ENCODE results near the gene KLHL17. TPM values are rescaled to one million over a fixed set of nuclear protein-coding genes. Genes with fewer than 3 reads are reported as not detected.
"Not testable (repeated sequence)": the region's sequence is repeated elsewhere in the genome, so short reads cannot be mapped to it uniquely, and the experiment has no call there.

KLHL17 gene
- total and polyA plus RNA-seq, 10 of the 15 experiments (the other 5 are each of a cell fraction or from before 2014, with no cell fraction given), result 0.03 to 30.6 (median 5.3) TPM

DNA sequence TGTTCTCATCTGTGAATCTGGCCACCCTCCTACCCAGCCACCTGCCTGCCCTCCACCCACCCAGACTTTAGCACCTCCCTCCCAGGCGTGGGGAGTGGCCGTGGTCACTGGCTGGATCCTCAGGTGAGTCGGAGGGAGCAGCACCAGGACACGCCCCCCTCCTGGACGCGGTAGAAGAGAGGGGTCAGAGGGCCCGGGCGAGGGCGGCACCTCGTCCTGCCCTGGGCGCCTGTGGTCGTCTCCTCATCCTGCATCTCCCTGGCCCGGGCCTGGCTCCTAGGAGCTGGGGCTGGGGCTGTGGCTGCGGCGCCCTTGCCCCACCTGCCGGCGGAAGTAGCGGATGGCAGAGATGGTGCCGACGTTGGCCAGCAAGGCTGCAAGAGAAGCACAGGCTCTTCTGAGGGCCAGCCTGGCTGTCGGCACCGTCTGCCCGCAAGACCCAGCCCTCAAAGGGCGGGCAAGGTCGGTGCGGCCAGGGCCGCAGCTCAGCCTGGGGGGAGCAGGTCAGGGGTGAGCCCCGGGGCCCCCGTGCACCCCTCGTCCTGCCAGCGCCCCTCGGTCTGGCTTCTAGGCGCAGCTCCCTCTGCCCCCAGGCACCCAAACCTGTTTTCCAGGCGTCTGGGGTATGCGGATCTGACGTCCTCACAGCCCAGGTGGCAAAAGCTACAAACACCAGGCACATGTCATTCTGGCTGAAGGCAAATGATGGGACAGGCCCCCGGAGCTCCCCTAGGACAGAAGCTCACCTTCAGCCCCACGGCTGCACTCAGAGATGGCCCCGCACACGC lies 15.7 kb downstream of the KLHL17 start:
- Histone ChIP-seq H4K20me1 (ENCODE audit: control insufficient read depth, insufficient read depth) (no peaks in the 10 kb centered on the region), H3K4me3 (no peak overlapping the region), H2AFZ (ENCODE audit: control insufficient read depth, low read depth, low read length) (peak overlapping the region; percentile 34), H3K36me3 (ENCODE audit: control insufficient read depth in 2 of 2, insufficient read depth in 2 of 2, low read length in 1 of 2) (no peaks in the 10 kb centered on the region), H3K9ac (ENCODE audit: control insufficient read depth, insufficient read depth, low read length) (no peak overlapping the region), H3K79me2 (ENCODE audit: control insufficient read depth, insufficient read depth, low read length) (no peaks in the 10 kb centered on the region), H3K4me1 (ENCODE audit: control insufficient read depth, insufficient read depth, low read length) (no peaks in the 10 kb centered on the region), H3K27me3 (replicated peaks in 1 of 2; ENCODE audit: control insufficient read depth in 2 of 2, insufficient read depth in 2 of 2, low read length in 1 of 2) (no peaks in the 10 kb centered on the region), H3K9me3 (replicated peaks; ENCODE audit: control insufficient read depth, insufficient read depth, low read length) (no peaks in the 10 kb centered on the region; the same call in 2 of the 3 replicates), H3K27ac (ENCODE audit: control insufficient read depth, insufficient read depth) (no peak overlapping the region), H3K4me2 (ENCODE audit: control insufficient read depth, insufficient read depth) (peak overlapping the region; percentile 17; the same call in 1 of the 2 replicates)
- ChIA-PET POLR2A (interaction anchor here (0.6 kb wide), 2 partner anchors 71 to 460 kb away, joined by 3 read pairs; no protein-coding TSS in a partner anchor), SMC1A (ENCODE audit: uncharacterized antibody, unreplicated experiment) (interaction anchor here (0.6 to 1.4 kb wide), 3 partner anchors 70 to 195 kb away, joined by 3 read pairs; no protein-coding TSS in a partner anchor), CTCF (interaction anchor here (1.4 kb wide), 1 partner anchor 70 kb away, joined by 5 read pairs; no protein-coding TSS in a partner anchor), RAD21 (ENCODE audit: unreplicated experiment) (interaction anchor here (0.6 kb wide), 1 partner anchor 87 kb away, joined by 3 read pairs; no protein-coding TSS in a partner anchor)
- BruUV-seq (replicated peaks), result no TSS peak
- FAIRE-seq, result no peak
- no peak for DNase-seq (ENCODE audit: low read depth, low spot score)
- peak; percentile 90 for ATAC-seq
- in situ Hi-C loops (cut with MboI) (no loop called here), intact Hi-C loops (cut with micrococcal nuclease; ENCODE audit: unreplicated experiment) (no loop called here)
- WGBS (ENCODE audit: insufficient coverage, insufficient replicate concordance, low lambda C conversion rate, missing lambda C conversion rate), result 34% methylated on average over 29 of the region's 40 CpGs
- TF ChIP-seq LARP7 (IDR thresholded peaks at IDR 0.05) (peak; percentile 54; the same call in 1 of the 2 replicates), MYB (IDR thresholded peaks at IDR 0.05; ENCODE audit: borderline replicate concordance, low read depth, low read length) (no peak), PAX8 (IDR thresholded peaks at IDR 0.05) (no peak), RAD21 (IDR thresholded peaks at IDR 0.05; ENCODE audit: insufficient read depth, low read depth, low read length) (peak; percentile 49), HDGF (IDR thresholded peaks at IDR 0.05) (no peak), SMC3 (IDR thresholded peaks at IDR 0.05; ENCODE audit: borderline replicate concordance, low read length) (peak; percentile 19; the same call in 1 of the 2 replicates), NR2F1 (conservative IDR thresholded peaks at IDR 0.05) (0 out of 2 replicates have a peak, but pooled peaks have one; percentile 29), TCF3 (IDR thresholded peaks at IDR 0.05; ENCODE audit: borderline replicate concordance, insufficient read depth, low read depth, low read length) (no peak), DPF2 (IDR thresholded peaks at IDR 0.05) (0 out of 2 replicates have a peak, but pooled peaks have one; percentile 44)
- TF ChIP-seq, protein P1, sequence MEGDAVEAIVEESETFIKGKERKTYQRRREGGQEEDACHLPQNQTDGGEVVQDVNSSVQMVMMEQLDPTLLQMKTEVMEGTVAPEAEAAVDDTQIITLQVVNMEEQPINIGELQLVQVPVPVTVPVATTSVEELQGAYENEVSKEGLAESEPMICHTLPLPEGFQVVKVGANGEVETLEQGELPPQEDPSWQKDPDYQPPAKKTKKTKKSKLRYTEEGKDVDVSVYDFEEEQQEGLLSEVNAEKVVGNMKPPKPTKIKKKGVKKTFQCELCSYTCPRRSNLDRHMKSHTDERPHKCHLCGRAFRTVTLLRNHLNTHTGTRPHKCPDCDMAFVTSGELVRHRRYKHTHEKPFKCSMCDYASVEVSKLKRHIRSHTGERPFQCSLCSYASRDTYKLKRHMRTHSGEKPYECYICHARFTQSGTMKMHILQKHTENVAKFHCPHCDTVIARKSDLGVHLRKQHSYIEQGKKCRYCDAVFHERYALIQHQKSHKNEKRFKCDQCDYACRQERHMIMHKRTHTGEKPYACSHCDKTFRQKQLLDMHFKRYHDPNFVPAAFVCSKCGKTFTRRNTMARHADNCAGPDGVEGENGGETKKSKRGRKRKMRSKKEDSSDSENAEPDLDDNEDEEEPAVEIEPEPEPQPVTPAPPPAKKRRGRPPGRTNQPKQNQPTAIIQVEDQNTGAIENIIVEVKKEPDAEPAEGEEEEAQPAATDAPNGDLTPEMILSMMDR (IDR thresholded peaks at IDR 0.05 in 2 of 3, conservative IDR thresholded peaks at IDR 0.05 in 1 of 3; ENCODE audit: control insufficient read depth in 2 of 3, extremely low read depth in 1 of 3, insufficient read depth in 1 of 3, low read depth in 3 of 3, low read length in 3 of 3), result peak; percentile 28 to 52 (median 32); a peak in 5 of 6 replicates

DNA sequence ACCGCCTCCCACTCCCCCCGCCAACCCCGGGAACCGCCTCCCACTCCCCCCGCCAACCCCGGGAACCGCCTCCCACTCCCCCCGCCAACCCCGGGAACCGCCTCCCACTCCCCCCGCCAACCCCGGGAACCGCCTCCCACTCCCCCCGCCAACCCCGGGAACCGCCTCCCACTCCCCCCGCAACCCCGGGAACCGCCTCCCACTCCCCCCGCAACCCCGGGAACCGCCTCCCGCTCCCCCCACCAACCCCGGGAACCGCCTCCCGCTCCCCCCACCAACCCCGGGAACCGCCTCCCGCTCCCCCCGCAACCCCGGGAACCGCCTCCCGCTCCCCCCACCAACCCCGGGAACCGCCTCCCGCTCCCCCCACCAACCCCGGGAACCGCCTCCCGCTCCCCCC lies 16.4 kb downstream of the KLHL17 start:
- H4K20me1 ChIP-seq (ENCODE audit: control insufficient read depth, insufficient read depth); RAD21 ChIA-PET (ENCODE audit: unreplicated experiment); H2AFZ ChIP-seq (ENCODE audit: control insufficient read depth, low read depth, low read length); CTCF ChIA-PET; H3K4me2 ChIP-seq (ENCODE audit: control insufficient read depth, insufficient read depth); H3K27me3 ChIP-seq (replicated peaks in 1 of 2; ENCODE audit: control insufficient read depth in 2 of 2, insufficient read depth in 2 of 2, low read length in 1 of 2); H3K9ac ChIP-seq (ENCODE audit: control insufficient read depth, insufficient read depth, low read length); H3K27ac ChIP-seq (ENCODE audit: control insufficient read depth, insufficient read depth); DNase-seq (ENCODE audit: low read depth, low spot score); H3K4me1 ChIP-seq (ENCODE audit: control insufficient read depth, insufficient read depth, low read length); BruUV-seq (replicated peaks); intact Hi-C loops (cut with micrococcal nuclease; ENCODE audit: unreplicated experiment); in situ Hi-C loops (cut with MboI); H3K9me3 ChIP-seq (replicated peaks; ENCODE audit: control insufficient read depth, insufficient read depth, low read length); H3K4me3 ChIP-seq; H3K36me3 ChIP-seq (ENCODE audit: control insufficient read depth in 2 of 2, insufficient read depth in 2 of 2, low read length in 1 of 2); ATAC-seq; FAIRE-seq; H3K79me2 ChIP-seq (ENCODE audit: control insufficient read depth, insufficient read depth, low read length): not testable (repeated sequence)
- POLR2A ChIA-PET, result interaction anchor here (0.6 kb wide), 1 partner anchor 72 kb away, joined by 3 read pairs; no protein-coding TSS in a partner anchor
- WGBS (ENCODE audit: insufficient coverage, insufficient replicate concordance, low lambda C conversion rate, missing lambda C conversion rate), result no CpG with 5 or more reads among the region's 39 CpGs
- SMC1A ChIA-PET (ENCODE audit: uncharacterized antibody, unreplicated experiment), result interaction anchor here (0.6 to 1.4 kb wide), 2 partner anchors 71 to 195 kb away, joined by 3 read pairs; no protein-coding TSS in a partner anchor
